GM21737 (cell line): Measurements from ENCODE around the gene PGAP6.
"Not testable (repeated sequence)": the region's sequence is repeated elsewhere in the genome, so short reads cannot be mapped to it uniquely, and the experiment has no call there.

Experiments
- ATAC-seq: cut with Tn5 transposase; IDR thresholded peaks from one replicate; pipeline ENCODE4 v1.9.1; 2021; ENCODE audit warnings: mild to moderate bottlenecking, moderate library complexity; ENCODE audit not compliant: unreplicated experiment

PGAP6 gene, protein sequence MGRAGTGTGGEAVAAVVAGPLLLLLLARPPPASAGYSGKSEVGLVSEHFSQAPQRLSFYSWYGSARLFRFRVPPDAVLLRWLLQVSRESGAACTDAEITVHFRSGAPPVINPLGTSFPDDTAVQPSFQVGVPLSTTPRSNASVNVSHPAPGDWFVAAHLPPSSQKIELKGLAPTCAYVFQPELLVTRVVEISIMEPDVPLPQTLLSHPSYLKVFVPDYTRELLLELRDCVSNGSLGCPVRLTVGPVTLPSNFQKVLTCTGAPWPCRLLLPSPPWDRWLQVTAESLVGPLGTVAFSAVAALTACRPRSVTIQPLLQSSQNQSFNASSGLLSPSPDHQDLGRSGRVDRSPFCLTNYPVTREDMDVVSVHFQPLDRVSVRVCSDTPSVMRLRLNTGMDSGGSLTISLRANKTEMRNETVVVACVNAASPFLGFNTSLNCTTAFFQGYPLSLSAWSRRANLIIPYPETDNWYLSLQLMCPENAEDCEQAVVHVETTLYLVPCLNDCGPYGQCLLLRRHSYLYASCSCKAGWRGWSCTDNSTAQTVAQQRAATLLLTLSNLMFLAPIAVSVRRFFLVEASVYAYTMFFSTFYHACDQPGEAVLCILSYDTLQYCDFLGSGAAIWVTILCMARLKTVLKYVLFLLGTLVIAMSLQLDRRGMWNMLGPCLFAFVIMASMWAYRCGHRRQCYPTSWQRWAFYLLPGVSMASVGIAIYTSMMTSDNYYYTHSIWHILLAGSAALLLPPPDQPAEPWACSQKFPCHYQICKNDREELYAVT

DNA sequence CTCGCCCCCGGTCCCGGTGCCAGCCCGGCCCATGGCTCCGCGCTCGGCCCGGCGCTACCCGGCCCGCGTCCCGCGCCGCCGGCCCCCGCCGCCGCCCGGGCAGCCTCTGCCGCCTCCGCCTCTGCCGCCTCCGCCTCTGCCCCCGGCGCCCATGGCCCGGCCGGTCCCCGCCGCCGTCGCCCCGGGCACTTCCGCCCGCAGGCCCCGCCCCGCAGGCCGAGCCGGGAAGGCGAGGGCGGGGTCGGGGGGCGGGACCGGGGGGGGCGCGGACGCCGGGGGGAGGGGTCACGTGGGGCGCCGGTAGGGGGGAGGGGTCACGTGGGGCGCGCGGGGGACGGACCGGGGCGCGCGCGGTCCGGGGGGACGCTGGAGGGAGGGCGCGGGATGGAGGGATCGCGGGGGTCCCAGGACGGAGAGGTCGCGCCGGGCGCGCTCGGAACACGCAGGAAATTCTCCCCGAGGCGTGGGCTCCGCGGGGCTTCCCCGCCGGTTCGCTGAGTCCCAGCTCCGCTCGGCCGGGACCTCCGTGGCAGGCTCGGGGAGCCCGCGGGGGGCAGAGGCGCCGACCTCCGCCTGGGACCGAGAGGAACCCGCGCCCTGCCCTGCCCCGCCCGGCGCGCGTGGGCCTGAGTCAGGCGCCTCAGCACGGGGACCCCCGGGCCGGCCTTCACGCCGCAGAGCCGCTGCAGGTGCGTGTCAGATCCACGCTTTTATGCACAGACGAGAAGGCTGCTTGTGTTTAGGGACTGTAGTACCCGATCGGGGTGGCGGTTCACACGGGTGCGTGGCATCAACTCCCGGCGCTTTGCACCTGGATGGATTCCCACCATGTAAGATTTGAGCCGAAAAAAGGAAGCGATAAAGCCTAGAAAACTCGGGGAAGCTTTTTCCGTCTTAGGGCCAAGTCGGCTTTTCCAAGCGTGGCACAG is at the start of gene PGAP6:
PGAP6 (minus strand) TSS at position 190 of the 929 bp plus-strand sequence; CDS start at position 33, 157 bp downstream.
- peak; percentile 39 for ATAC-seq

DNA sequence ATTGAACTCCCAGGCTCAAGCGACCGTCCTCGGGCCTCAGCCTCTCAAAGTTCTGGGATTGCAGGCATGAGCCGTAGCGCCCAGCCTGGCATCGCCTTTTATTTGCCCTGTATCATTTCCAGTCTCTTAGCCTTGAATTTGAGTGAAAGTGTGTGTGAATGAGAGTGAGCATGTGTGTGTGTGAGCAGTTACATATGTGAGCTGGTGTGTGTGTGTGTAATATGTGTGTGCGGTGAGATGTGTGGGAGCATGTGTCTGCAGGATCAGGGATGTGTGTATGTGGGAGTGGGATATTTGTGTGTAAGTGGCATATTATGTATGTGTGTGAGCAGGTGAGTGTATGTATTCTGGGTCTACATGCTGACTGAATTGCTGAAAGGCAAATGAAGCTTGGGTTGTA is 49.1 kb upstream of the PGAP6 start:
- ATAC-seq, result no peak

DNA sequence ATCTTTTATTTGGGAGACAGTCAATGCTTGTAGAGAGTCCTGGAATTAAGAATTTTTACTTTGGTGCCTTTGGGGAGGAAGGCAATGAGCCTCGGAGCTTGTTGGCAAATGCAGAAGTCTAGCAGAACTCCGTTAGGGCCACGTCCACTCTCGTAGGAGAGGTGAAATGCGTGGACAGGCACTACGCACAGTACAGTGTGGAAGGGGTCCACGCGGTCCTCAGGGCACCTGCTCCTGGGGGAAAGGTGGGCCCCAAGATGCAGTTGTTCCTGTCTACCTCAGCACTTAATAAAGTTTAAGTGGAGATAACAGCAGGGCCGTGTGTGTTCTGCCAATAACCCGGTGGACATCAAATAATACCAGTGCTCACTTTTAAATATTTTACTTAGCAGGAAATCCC is 45.5 kb upstream of the PGAP6 start:
- no peak for ATAC-seq

DNA sequence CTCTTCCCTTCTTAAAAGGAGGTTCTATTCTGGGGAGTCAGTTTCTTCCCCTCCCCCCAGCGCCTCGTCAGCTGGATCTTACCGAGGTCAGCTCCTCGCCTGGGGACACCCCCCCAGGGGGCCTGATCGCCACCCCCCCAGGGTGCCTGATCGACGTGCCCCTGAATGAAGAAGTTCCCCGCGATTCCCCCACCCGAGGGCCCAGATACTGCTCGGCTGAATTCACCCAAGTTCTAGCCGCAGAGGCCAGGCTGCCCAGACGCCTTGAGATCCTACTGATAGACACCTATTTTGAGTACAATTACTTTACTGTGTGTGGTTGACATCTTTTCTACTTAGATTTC is 45.1 kb upstream of the PGAP6 start:
- no peak for ATAC-seq

DNA sequence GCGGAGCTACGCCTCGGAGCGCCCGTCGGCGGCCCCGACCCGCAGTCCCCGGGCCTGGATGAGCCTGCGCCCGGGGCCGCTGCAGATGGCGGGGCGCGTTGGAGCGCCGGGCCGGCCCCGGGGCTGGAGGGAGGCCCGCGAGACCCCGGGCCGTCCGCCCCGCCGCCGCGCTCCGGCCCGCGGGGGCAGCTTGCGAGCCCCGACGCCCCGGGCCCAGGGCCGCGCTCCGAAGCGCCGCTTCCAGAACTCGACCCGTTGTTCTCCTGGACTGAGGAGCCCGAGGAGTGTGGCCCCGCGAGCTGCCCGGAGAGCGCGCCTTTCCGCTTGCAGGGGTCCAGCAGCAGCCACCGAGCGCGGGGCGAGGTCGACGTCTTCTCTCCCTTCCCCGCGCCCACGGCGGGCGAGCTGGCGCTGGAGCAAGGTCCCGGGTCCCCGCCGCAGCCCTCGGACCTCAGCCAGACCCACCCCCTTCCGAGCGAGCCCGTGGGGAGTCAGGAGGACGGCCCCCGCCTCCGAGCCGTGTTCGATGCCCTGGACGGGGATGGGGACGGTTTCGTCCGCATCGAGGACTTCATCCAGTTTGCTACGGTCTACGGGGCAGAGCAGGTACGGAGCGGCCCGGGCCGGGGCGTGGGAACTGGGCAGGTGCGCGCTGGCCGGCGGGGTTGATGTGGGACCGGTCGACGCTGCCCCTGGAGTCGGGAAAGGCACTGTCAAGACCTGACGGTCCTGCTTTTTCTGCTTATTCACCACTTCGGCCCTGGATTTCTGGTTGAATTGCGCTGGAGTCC is 44.5 kb upstream of the PGAP6 start:
- ATAC-seq, result peak; percentile 20

DNA sequence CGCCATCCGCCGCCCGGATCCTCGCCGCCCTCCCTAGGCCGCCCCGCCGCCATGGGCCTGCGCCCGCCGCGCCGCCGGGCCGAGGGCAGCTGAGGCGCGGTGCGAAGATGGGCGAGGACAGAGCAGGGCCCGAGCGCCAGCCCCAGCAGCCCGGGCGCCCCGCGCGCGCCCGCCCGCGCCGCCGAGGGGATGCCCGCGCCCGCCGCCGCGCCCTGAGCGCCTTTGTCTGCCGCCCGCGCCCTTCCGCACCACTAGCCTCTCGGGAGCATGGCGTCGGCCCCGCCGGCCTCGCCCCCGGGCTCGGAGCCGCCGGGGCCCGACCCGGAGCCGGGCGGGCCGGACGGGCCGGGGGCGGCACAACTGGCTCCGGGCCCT is 43.9 kb upstream of the PGAP6 start:
- ATAC-seq, result peak; percentile 37

DNA sequence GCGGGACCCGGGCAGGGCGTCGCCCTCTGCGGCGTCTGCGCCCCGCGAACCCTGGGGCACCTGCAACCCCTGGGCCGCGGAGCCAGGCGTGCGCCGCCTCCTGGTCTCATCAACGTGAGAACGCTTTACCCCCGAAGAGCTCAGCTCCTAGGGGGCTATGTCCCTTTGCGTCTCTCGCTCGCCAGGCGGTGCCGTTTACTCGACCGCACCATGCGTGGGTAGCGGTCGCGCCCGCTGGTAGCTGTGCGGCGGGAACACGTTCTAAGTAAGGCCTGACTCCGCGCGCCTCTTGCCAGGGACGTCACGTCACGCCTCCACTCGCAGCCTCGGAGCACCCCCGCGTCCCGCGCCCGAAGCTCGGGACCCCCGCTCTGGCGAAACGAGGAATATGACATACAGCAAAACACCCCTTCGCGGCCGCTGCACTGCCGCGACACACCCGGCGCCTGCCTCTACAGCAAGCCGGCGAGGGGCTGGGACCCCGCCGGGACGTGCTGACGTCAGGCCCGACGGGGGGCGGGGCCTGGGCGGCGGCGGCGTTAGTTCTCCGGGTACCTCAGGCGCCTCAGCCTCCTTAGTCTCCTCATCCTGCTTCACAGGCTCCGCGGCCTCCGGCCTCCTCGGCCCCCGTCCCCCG is 43.4 kb upstream of the PGAP6 start, which contains the start of gene RAB11FIP3:
RAB11FIP3 (plus strand) TSS at position 568 of the 637 bp plus-strand sequence. CDS start 358 bp downstream, outside the sequence.
- peak; percentile 74 for ATAC-seq

DNA sequence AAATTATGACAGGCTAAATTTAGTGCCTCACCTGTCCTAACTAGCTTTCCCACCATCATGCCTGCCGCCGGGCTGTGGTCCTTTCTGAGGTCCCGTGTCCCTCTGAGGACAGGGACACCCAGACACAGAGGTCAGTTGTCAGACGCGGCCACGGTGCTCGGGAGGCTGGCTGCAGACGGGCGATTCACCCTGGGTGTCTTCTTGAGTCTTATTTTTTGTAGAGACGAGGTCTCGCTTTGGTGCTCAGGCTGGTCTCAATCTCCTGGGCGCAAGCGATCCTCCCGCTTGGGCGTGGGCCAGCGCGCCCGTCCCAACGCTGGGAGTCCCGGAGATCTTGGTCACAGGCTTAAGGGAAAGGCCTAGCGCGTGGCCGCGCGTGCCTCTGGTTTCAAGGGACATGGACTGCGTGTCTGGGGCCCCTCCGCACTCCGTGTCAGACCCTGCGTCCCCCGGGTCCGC is 42.9 kb upstream of the PGAP6 start:
- ATAC-seq, result no peak

DNA sequence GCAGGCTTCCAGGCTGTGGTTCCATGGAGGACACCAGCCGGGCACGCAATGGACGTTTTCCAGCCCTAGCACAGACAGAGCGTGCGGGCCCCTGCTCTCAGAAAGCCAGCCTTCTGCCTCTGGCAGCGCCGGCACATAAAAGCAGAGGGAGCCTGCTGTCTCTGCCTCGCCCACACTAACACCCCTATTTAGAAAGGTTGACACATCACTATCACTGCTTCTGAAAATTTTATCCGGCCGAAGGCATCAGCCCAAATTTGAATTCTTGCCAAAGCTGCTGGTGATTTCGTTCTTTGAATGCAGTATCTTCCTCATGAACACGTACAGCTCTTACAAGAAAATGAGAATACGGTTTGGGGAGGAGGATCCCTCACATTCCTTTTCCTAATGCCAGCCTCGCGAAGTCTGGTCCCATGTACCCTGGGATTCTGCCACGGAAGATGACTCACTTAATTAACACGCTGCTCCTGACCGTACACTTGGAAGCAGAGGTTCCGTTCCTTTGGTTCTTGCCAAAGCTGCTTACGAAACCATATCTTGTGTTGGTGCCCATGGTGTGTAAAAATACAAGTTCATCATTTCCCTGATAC is 42.4 kb upstream of the PGAP6 start:
- ATAC-seq, result no peak

DNA sequence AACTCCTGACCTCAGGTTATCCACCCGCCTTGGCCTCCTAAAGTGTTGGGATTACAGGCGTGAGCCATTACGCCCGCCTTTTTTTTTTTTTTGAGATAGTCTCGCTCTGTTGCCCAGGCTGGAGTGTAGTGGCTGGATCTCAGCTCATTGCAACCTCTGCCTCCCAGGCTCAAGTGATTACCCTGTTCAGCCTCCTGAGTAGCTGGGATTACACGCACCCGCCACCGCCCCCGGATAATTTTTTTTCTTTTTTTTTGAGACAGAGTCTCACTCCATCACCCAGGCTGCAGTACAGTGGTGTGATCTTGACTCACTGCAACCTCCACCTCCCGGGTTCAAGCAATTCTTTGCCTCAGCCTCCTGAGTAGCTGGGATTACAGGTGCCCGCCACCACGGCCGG is 40.4 kb upstream of the PGAP6 start:
- ATAC-seq, result not testable (repeated sequence)

DNA sequence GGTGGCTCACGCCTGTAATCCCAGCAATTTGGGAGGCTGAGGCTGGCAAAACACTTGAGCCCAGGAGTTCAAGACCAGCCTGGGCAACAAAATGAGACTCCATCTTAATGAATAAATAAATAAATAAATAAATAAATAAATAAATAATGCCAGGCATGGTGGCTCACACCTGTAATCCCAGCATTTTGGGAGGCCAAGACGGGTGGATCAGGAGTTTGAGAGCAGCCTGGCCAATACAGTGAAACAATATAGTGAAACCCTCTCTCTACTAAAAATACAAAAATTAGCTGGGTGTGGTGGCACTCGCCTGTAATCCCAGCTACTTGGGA is 33.4 kb upstream of the PGAP6 start:
- ATAC-seq, result not testable (repeated sequence)

DNA sequence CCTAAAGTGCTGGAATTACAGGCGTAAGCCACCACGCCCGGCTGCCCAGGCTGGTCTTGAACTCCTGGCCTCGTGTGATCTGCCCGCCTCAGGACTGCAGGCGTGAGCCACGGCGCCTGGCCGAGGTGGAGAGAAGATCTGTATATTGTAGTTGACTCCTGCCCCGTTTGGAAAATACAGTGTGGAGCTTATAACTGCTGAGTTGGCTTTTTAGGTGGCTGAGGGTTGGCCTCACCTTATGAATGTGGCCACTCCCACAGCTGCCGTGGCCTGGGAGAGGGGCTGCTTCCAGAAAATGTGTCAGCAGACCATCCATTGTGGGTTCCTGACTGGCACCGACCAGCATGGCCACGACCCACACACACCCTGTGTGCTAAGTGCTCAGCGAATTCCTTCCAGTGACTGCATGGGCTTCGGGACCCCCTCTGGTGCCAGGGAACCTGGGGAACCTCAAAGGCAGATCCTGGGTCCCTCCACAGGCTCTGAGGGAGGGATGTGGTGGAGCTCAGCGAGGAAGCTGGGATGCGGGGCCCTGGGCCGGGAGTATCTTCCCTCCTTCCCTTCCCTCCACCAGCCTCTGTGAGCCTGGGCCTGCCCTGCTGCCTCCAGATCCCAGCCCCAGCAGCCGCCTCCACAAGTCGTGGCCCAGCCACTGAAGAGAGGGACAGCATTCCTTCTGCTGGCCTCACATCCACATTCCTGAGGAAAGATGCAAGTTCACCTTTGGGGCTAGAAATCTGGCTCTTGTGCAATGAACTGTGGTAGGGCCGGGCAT is 32.8 kb upstream of the PGAP6 start:
- no peak for ATAC-seq

DNA sequence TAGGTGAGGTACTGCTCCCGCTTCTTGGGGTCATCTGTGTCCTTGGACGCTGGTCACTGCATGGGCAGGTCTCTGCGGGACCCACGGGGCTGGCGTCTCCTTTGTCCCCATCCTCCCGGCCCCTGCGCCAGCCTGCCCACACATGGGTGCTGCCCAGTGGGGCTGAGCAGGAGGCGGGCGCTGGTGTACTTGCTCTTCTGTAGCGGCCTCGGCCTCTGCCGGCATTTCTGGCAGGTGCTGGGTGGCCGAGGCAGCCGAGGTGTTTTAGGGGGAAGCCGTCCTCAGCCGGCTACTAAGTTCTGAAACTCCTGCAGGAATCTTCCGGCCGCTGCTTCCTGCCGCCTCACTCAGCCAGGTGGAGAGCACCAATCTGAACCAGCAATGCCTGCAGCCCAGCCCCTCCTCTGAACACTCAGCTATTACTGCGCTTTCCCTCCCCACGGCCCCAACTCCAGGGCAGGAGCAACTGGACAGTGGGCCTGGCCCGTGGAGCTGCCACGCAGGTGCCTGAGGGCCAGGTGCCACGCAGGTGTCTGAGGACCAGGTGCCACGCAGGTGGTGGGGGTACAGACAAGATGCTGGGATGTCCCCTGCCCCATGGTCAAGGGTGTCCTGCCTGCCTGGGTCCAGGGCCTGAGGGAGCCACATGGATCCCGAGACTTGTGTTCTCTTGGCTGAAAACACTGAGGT is 29.9 kb upstream of the PGAP6 start:
- no peak for ATAC-seq

DNA sequence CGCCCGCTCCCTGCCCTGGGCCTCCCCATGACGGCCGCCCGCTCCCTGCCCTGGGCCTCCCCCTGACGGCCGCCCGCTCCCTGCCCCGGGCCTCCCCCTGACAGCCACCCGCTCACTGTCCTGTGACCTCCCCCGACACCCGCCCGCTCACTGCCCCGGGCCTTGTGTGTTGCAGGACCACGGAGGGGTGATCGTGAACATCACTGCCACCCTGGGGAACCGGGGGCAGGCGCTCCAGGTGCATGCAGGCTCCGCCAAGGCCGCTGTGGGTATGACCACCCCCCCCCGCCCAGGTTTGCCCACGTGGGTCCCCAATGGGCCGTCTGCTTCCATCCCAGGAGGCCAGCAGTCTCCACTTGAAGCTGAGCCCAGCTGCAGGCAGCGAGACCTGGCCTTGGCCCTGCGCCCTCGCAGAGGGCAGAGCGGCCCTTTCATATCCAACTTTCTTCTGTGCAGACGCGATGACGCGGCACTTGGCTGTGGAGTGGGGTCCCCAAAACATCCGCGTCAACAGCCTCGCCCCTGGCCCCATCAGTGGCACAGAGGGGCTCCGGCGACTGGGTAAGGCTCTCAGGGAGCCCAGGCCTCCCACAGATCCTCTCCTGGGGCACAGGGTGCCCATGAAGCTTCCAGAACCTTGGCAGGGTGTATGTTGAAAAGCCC is 28.9 kb upstream of the PGAP6 start:
- ATAC-seq, result no peak

DNA sequence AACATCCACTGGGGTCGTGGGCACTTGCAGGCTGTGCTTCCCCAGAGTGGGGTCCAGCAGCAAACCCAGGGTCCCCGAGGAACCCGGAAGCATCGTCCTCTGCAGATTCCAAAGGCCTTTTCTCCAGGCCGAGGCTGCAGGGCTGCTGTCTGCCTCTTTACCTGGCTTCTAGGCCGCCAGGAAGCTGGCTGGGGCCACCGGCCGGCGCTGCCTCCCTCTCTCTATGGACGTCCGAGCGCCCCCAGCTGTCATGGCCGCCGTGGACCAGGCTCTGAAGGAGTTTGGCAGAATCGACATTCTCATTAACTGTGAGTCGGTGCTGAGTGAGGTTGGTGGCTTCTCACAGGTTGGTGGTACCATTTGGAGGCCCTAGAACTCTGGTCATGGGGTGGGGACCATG is 25.5 kb upstream of the PGAP6 start:
- no peak for ATAC-seq

DNA sequence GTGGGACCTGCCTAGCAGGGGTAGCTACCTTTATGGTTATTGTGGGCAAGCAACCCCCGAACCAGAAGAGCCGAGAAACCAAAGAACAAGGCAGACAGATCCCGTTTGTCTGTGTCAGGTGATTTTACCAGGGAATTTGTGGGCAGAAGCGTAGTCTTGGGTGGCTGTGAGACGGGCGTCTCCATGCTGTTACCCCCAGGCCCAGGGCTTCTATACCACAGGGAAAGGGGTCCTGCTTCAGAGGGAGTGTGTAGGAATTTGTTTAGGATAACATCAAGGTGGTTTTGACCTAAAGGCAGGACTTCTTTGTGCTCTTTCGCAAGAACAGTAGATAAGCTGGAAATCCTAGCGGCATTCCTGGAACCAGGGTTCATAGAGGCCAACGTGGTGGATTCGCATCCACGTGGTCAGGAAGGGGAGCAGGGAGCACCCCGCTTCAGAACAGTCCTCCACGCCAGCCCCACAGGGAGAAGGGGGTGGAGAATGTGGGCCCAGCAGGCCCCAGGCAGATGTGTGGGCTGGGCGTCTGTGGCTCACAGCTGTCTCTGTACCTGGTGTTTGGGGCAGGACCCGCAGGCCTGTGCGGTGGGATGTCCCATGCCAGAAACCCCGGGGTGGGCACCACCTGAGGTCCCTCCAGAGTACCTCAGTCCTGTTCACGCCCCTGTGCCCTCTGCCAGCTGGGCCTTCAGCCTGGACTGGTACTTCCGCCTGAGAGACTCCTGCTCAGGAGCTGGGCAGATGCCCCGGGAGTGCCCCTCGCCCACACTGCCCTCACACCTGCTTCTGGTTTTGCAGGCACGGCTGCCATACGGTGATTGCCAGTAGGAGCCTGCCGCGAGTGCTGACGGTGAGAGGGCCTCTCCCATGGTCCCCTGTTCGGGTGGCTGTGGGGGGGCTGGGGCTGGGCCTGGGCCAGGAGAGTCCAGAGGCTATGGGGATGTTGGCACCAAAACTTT is 24.0 kb upstream of the PGAP6 start:
- no peak for ATAC-seq
